Tibial nerve (tissue), 4 donors: ENCODE results near the gene FGF14. TPM values are rescaled to one million over a fixed set of nuclear protein-coding genes. Genes with fewer than 3 reads are reported as not detected.
A peak's percentile ranks its signal among the peaks of the same experiment; 100 is the strongest.

Source experiments
- DNase-seq, 2 donors: peaks; one replicate each; pipeline ENCODE4 v3.0.0-alpha.2; 2019; ENCODE audit warnings: low spot score in 2 of 2
- H3K27ac ChIP-seq, 4 donors: fragments of 200-600 bp; sonication (generic) in 3 of 4; one replicate each; pipeline ENCODE4 v1.5.1; 2017 to 2019; ENCODE audit warnings: mild to moderate bottlenecking in 1 of 4
- H3K27me3 ChIP-seq, 2 donors: fragments of 200-600 bp; sonication (generic) in 1 of 2; one replicate each; pipeline versions ENCODE4 v1.5.1 to v1.6.0; 2017 to 2019
- H3K36me3 ChIP-seq, 3 donors: fragments of 200-600 bp; sonication (generic); one replicate each; pipeline ENCODE4 v1.5.1; 2018 to 2019
- H3K4me1 ChIP-seq, 4 donors: fragments of 200-600 bp; sonication (generic) in 3 of 4; one replicate each; pipeline ENCODE4 v1.5.1; 2017 to 2019
- H3K4me3 ChIP-seq, 4 donors: fragments of 200-600 bp; sonication (generic) in 3 of 4; one replicate each; pipeline ENCODE4 v1.5.1; 2017 to 2019; ENCODE audit warnings: mild to moderate bottlenecking in 1 of 4, moderate library complexity in 1 of 4
- H3K9me3 ChIP-seq, 4 donors: fragments of 200-600 bp; sonication (generic) in 3 of 4; one replicate each; pipeline ENCODE4 v1.5.1; 2017 to 2019
- EP300 ChIP-seq, 2 donors: sonication (generic); formaldehyde crosslinking; IDR thresholded peaks; one replicate each; pipeline ENCODE4 v1.6.1; 2017; ENCODE audit warnings: antibody characterized with exemption in 2 of 2, mild to moderate bottlenecking in 1 of 2
- POLR2A ChIP-seq, 2 donors: fragments of 450-650 bp; IDR thresholded peaks; one replicate each; pipeline ENCODE4 v1.6.1; 2017; ENCODE audit warnings: antibody characterized with exemption in 2 of 2, mild to moderate bottlenecking in 2 of 2, moderate library complexity in 2 of 2
- WGBS, 2 donors: methylation state at CpG; one replicate each; pipeline ENCODE4 v1.1.5; 2018; 5-methylcytosine and 5-hydroxymethylcytosine counted together
- total RNA-seq, 4 donors: library from RNA; depleted of rRNA; stranded (reverse); fragments of >200 nt; gene quantifications; one replicate each; pipeline ENCODE4 v1.1.0, GENCODE V29; 2016
- TF ChIP-seq, protein P1 (sequence below), 5 experiments: fragments of 200-600 bp in 3 of 5; fragments of 450-650 bp in 2 of 5; sonication (generic) in 3 of 5; IDR thresholded peaks; one replicate each; pipeline ENCODE4 v1.5.1; 2016 to 2019; ENCODE audit warnings: antibody characterized with exemption in 5 of 5, mild to moderate bottlenecking in 3 of 5, moderate library complexity in 2 of 5

FGF14 gene
- 1 to 10 TPM in 1 of 4 donors, under 1 TPM in 2, not detected in 1; 0.20 to 2.1 (median 0.21) TPM for total RNA-seq

DNA sequence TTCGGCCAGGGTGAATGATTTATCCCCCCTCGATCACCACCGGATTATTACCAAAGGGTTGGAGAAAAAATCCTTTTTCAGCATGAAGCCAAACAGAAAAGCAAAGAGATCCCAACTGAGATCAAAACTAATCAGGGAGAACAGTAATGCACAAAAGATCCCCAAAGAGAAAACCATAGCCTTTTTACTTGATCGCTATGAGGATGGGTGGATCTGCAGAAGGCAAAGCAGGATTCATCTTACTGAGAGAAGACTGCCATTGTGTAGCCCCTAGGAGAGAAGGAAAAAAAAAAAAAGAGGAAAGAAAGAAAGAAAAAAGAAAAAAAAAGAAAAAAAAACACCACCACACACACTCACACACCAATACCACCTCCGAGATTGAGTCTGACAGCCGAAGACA, at the start of gene FGF14:
FGF14 (minus strand) TSS at position 283 of the 400 bp plus-strand sequence.
- Histone ChIP-seq H3K4me1 (peaks cover 0 to 34% (median 11%) of the 10 kb centered on the region in 4 donors), H3K36me3 (no peaks in the 10 kb centered on the region), H3K9me3 (no peaks in the 10 kb centered on the region), H3K4me3 (peak within 1 kb of the TSS; percentile 35 to 62 (median 49)), H3K27ac (peak within 1 kb of the TSS in 1 of 4 donors; percentile 39), H3K27me3 (peaks cover 0 to 10% of the 10 kb centered on the region in 2 donors)
- DNase-seq, result no peak
- 6 to 10% methylated on average over 6 of the region's 6 CpGs for WGBS, 2 donors
- TF ChIP-seq EP300 (IDR thresholded peaks at IDR 0.05), result no peak
- no peak for TF ChIP-seq POLR2A (IDR thresholded peaks at IDR 0.05)
- TF ChIP-seq, protein P1, sequence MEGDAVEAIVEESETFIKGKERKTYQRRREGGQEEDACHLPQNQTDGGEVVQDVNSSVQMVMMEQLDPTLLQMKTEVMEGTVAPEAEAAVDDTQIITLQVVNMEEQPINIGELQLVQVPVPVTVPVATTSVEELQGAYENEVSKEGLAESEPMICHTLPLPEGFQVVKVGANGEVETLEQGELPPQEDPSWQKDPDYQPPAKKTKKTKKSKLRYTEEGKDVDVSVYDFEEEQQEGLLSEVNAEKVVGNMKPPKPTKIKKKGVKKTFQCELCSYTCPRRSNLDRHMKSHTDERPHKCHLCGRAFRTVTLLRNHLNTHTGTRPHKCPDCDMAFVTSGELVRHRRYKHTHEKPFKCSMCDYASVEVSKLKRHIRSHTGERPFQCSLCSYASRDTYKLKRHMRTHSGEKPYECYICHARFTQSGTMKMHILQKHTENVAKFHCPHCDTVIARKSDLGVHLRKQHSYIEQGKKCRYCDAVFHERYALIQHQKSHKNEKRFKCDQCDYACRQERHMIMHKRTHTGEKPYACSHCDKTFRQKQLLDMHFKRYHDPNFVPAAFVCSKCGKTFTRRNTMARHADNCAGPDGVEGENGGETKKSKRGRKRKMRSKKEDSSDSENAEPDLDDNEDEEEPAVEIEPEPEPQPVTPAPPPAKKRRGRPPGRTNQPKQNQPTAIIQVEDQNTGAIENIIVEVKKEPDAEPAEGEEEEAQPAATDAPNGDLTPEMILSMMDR (IDR thresholded peaks at IDR 0.05), result no peak

DNA sequence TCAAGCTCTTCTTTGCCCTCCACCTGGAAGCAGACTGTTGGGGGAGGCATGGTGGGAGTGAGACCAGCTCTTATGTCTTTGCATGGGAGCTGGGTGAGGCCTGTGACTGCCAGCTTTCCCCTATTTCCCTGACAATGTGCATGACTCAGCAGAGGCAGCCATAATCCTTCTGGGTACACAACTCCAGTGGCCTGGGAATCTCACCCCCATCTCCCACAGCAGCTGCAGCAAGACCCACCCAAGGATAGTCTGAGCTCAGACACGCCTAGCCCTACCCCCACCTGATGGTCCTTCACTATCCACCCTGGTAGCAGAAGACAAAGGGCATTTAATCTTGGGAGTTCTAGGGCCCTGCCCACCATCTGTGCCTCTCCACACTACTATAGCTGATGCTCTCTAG, 41.4 kb upstream of the FGF14 start:
- 67 to 93% methylated on average over 1 of the region's 1 CpG for WGBS, 2 donors
- H3K4me1 ChIP-seq, result no peaks in the 10 kb centered on the region
- no peak for TF ChIP-seq EP300 (IDR thresholded peaks at IDR 0.05)
- TF ChIP-seq, protein P1 (IDR thresholded peaks at IDR 0.05), result no peak
- TF ChIP-seq POLR2A (IDR thresholded peaks at IDR 0.05), result no peak

DNA sequence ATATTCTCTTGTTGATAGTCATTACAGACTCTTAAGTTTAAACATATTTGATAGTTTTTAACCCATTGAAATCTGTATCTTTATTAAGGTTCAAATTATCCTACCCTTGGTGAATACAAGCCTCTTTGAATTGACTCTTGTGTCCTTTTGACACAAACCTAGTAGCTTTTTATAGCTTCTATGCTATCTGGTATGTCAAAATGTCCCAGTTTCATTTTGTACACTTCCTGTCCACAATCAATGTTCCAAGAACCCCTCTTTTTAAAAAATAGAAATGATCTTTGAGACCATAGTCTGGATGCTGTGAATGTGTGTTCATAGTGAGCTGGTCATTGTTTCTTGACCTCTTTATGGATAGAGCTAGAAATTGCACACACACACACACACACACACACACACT, 39.2 kb upstream of the FGF14 start:
- no peaks in the 10 kb centered on the region for H3K9me3 ChIP-seq
- H3K27me3 ChIP-seq, result no peaks in the 10 kb centered on the region
- no peak overlapping the region for H3K27ac ChIP-seq
- no peaks in the 10 kb centered on the region for H3K4me1 ChIP-seq
- no peak overlapping the region for H3K4me3 ChIP-seq
- DNase-seq, result no peak
- H3K36me3 ChIP-seq, result no peaks in the 10 kb centered on the region
- TF ChIP-seq POLR2A (IDR thresholded peaks at IDR 0.05) (no peak), EP300 (IDR thresholded peaks at IDR 0.05) (no peak)
- TF ChIP-seq, protein P1 (IDR thresholded peaks at IDR 0.05), result no peak

More for the DNA sequence above, 41.4 kb upstream of the FGF14 start:
- Histone ChIP-seq H3K27me3 (no peaks in the 10 kb centered on the region), H3K9me3 (no peaks in the 10 kb centered on the region), H3K4me3 (no peak overlapping the region), H3K36me3 (no peaks in the 10 kb centered on the region), H3K27ac (no peak overlapping the region)
- DNase-seq, result no peak

DNA sequence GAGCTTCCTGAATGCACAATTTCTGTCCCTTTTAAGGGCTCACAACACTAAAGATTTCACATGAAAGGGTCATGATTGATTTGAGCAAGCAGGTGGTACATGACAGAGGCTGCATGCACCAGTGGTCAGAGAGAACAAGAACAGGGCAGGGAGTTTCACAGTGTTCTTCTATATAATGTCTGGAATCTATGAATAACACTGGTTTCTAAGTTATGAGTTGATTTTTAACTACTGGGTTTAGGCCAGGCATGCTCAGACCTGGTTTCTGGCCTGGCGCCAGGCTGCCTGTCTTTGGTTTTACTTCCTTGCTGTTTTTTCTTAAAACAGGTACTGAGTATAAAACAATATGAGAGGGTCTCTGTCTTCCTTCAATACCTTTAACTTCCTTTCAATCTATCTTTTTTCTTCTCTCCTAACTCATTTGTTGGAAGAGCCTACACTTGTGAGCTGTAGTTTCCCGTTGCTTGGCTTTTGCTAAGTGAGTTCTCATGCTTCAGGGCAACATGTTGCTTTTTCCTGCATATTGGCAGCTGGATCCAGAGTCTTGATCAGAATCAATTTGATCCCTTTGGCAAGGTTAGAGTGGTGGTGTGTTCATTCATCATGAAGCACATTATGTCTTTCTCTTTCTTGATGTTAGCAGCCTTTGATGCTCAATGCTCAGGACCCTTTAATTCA, 38.5 kb upstream of the FGF14 start:
- TF ChIP-seq EP300 (IDR thresholded peaks at IDR 0.05) (no peak), POLR2A (IDR thresholded peaks at IDR 0.05) (no peak)
- TF ChIP-seq, protein P1 (IDR thresholded peaks at IDR 0.05), result no peak
- H3K27me3 ChIP-seq, result no peaks in the 10 kb centered on the region
- no peaks in the 10 kb centered on the region for H3K36me3 ChIP-seq
- H3K27ac ChIP-seq, result no peak overlapping the region
- WGBS, 2 donors, result 68 to 73% methylated on average over 2 of the region's 2 CpGs
- no peaks in the 10 kb centered on the region for H3K9me3 ChIP-seq
- DNase-seq, result no peak
- no peak overlapping the region for H3K4me3 ChIP-seq
- no peaks in the 10 kb centered on the region for H3K4me1 ChIP-seq

DNA sequence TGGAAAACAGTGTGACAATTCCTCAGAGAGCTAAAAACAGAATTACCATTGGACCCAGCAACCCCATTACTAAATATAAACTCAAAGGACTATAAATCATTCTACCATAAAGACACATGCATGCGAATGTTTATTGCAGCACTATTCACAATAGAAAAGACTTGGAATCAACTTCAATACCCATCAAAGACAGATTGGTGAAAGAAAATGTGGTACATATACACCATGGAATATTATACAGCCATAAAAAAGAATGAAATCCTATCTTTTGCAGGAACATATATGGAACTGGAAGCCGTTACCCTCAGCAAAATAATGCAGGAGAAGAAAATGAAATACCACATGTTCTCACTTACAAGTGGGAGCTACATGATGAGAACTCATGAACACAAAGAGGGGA, 20.8 kb upstream of the FGF14 start:
- no peak for DNase-seq
- no peaks in the 10 kb centered on the region for H3K27me3 ChIP-seq
- no peak overlapping the region for H3K27ac ChIP-seq
- H3K4me3 ChIP-seq, result no peak overlapping the region
- H3K9me3 ChIP-seq, result peaks cover 0 to 37% (median 7%) of the 10 kb centered on the region in 4 donors
- no peaks in the 10 kb centered on the region for H3K36me3 ChIP-seq
- 71 to 76% methylated on average over 2 of the region's 2 CpGs for WGBS, 2 donors
- TF ChIP-seq EP300 (IDR thresholded peaks at IDR 0.05), result no peak
- no peak for TF ChIP-seq POLR2A (IDR thresholded peaks at IDR 0.05)
- TF ChIP-seq, protein P1 (IDR thresholded peaks at IDR 0.05), result no peak
- no peaks in the 10 kb centered on the region for H3K4me1 ChIP-seq
